ENCODE data around the gene ZBTB4. TPM values are rescaled to one million over a fixed set of nuclear protein-coding genes. Genes with fewer than 3 reads are reported as not detected.
"Not testable (repeated sequence)": the region's sequence is repeated elsewhere in the genome, so short reads cannot be mapped to it uniquely, and the experiment has no call there.

Gene ZBTB4
- polyA plus RNA-seq, 1 donor from 2014 or later: 8.0 TPM

DNA sequence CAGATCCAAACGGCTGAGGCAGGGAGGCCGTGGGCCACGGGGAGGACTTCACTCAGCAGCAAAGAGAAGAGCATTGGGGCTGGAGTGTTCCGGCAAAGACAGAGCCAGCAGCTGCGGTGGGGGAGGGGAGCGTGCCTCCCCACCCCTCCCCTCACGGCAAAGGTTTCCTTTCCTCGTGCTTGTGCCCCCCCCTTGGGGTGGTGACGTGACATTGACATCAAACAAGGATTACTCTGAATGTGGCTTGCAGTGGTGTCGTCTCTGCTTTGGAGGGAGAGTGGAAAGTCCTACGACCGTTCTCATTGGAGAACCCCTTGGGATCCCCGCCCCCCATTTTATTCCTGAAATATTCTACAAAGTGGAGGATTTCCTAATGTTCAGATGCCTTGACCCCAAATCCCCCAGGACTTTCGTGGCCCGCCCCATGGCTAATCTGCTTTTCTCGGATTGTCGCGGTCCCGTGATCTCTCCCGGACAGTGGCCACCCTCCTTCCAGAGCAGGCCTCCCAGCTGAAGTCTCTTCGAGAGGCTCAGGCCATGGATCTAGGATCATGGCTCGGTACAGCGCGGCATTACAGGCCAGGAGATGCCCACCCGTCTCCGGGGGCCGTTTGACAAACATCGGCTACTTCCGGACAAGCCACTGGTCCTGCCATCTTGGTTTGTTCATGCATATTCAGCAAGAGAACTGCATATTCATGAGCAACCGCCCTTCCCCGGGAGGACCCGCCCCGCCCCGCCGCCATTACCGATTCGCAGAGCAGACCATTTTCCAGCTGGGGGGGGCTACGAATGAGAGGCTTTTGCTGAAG is 4.0 kb upstream of the ZBTB4 start:
- TF ChIP-seq, protein P1, sequence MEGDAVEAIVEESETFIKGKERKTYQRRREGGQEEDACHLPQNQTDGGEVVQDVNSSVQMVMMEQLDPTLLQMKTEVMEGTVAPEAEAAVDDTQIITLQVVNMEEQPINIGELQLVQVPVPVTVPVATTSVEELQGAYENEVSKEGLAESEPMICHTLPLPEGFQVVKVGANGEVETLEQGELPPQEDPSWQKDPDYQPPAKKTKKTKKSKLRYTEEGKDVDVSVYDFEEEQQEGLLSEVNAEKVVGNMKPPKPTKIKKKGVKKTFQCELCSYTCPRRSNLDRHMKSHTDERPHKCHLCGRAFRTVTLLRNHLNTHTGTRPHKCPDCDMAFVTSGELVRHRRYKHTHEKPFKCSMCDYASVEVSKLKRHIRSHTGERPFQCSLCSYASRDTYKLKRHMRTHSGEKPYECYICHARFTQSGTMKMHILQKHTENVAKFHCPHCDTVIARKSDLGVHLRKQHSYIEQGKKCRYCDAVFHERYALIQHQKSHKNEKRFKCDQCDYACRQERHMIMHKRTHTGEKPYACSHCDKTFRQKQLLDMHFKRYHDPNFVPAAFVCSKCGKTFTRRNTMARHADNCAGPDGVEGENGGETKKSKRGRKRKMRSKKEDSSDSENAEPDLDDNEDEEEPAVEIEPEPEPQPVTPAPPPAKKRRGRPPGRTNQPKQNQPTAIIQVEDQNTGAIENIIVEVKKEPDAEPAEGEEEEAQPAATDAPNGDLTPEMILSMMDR (IDR thresholded peaks at IDR 0.05; ENCODE audit: poor library complexity, severe bottlenecking): no peak
- TF ChIP-seq POLR2AphosphoS5 (IDR thresholded peaks at IDR 0.05) (peak; percentile 33), TAF1 (IDR thresholded peaks at IDR 0.05; ENCODE audit: low read depth) (peak; percentile 71), MXI1 (conservative IDR thresholded peaks at IDR 0.05; ENCODE audit: poor library complexity, severe bottlenecking) (no peak)
- TF ChIP-seq, protein P2, sequence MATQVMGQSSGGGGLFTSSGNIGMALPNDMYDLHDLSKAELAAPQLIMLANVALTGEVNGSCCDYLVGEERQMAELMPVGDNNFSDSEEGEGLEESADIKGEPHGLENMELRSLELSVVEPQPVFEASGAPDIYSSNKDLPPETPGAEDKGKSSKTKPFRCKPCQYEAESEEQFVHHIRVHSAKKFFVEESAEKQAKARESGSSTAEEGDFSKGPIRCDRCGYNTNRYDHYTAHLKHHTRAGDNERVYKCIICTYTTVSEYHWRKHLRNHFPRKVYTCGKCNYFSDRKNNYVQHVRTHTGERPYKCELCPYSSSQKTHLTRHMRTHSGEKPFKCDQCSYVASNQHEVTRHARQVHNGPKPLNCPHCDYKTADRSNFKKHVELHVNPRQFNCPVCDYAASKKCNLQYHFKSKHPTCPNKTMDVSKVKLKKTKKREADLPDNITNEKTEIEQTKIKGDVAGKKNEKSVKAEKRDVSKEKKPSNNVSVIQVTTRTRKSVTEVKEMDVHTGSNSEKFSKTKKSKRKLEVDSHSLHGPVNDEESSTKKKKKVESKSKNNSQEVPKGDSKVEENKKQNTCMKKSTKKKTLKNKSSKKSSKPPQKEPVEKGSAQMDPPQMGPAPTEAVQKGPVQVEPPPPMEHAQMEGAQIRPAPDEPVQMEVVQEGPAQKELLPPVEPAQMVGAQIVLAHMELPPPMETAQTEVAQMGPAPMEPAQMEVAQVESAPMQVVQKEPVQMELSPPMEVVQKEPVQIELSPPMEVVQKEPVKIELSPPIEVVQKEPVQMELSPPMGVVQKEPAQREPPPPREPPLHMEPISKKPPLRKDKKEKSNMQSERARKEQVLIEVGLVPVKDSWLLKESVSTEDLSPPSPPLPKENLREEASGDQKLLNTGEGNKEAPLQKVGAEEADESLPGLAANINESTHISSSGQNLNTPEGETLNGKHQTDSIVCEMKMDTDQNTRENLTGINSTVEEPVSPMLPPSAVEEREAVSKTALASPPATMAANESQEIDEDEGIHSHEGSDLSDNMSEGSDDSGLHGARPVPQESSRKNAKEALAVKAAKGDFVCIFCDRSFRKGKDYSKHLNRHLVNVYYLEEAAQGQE (IDR thresholded peaks at IDR 0.05; ENCODE audit: borderline replicate concordance): peak; percentile 82
- Histone ChIP-seq H3K27ac (ENCODE audit: low read length) (peak overlapping the region; percentile 100), H4K20me1 (ENCODE audit: insufficient read depth) (no peaks in the 10 kb centered on the region), H3K27me3 (ENCODE audit: insufficient read depth, low read depth, low read length) (no peaks in the 10 kb centered on the region), H3K4me2 (ENCODE audit: low read length) (peak overlapping the region; percentile 98), H2AFZ (ENCODE audit: low read depth, low read length) (peak overlapping the region; percentile 91), H3K9me3 (ENCODE audit: low read length) (no peaks in the 10 kb centered on the region), H3F3A (ENCODE audit: insufficient read depth, low read length, poor library complexity, severe bottlenecking) (no peaks in the 10 kb centered on the region), H3K79me2 (replicated peaks; ENCODE audit: insufficient read depth, low read length) (peaks cover 50% of the 10 kb centered on the region), H3K36me3 (ENCODE audit: insufficient read depth, low read length) (no peaks in the 10 kb centered on the region), H3K4me3 (ENCODE audit: low read length) (peak overlapping the region; percentile 96), H3K9ac (ENCODE audit: low read length) (peak overlapping the region; percentile 98), H3K9me2 (ENCODE audit: insufficient read depth, low read length) (no peaks in the 10 kb centered on the region)

DNA sequence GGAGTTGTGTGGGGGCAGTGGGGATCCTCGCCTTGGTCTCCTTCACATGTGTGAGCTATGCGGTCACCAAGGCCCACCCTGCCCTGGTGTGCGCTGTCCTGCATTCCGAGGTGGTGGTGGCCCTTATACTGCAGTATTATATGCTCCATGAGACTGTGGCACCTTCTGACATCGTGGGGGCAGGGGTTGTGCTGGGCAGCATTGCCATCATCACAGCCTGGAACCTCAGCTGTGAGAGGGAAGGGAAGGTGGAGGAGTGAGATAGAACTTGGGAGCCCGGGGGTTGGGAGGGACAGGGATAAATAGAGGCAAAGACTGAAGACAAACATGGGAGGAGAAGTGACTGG is 3.3 kb upstream of the ZBTB4 start:
- H3K9ac ChIP-seq (ENCODE audit: low read length): peak overlapping the region; percentile 98
- not testable (repeated sequence) for H3K9me3 ChIP-seq (ENCODE audit: low read length); H3K36me3 ChIP-seq (ENCODE audit: insufficient read depth, low read length); H3K4me2 ChIP-seq (ENCODE audit: low read length); H3K27me3 ChIP-seq (ENCODE audit: insufficient read depth, low read depth, low read length); H4K20me1 ChIP-seq (ENCODE audit: insufficient read depth); H2AFZ ChIP-seq (ENCODE audit: low read depth, low read length); H3F3A ChIP-seq (ENCODE audit: insufficient read depth, low read length, poor library complexity, severe bottlenecking); H3K9me2 ChIP-seq (ENCODE audit: insufficient read depth, low read length)
- peaks cover 53% of the 10 kb centered on the region for H3K79me2 ChIP-seq (replicated peaks; ENCODE audit: insufficient read depth, low read length)
- H3K4me3 ChIP-seq (ENCODE audit: low read length): peak overlapping the region; percentile 96
- peak overlapping the region; percentile 100 for H3K27ac ChIP-seq (ENCODE audit: low read length)

DNA sequence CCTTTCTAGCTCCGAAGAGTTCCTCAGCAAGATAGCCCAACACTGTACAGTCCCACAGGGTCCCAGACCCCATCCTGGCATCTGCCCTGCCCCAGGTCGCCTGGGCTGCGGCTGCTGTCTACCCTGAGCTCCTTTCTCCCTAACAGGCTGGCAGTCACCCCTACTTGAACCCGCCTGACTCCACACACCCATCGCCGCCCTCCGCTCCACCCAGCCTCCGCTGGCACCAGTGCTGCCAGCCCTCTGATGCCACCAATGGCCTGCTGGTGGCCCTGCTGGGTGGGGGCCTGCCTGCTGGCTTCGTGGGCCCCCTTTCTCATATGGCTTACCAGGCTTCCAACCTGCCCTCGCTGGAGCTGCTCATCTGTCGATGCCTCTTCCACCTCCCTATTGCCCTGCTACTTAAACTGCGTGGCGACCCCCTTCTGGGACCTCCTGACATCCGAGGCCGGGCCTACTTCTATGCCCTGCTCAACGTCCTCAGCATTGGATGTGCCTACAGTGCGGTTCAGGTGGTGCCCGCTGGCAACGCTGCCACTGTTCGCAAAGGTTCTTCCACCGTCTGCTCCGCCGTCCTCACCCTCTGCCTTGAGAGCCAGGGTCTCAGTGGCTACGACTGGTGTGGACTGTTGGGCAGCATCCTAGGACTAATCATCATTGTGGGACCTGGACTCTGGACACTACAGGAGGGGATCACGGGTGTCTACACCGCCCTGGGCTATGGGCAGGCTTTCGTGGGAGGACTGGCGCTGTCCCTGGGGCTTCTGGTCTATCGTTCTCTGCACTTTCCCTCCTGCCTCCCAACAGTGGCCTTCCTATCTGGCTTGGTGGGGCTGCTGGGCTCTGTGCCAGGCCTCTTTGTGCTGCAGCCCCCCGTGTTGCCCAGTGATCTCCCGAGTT is 2.7 kb upstream of the ZBTB4 start:
- H3K4me2 ChIP-seq (ENCODE audit: low read length); H3K9me2 ChIP-seq (ENCODE audit: insufficient read depth, low read length); H3K27me3 ChIP-seq (ENCODE audit: insufficient read depth, low read depth, low read length); H4K20me1 ChIP-seq (ENCODE audit: insufficient read depth); H3K4me3 ChIP-seq (ENCODE audit: low read length); H3K36me3 ChIP-seq (ENCODE audit: insufficient read depth, low read length); H3K9me3 ChIP-seq (ENCODE audit: low read length); H2AFZ ChIP-seq (ENCODE audit: low read depth, low read length); H3F3A ChIP-seq (ENCODE audit: insufficient read depth, low read length, poor library complexity, severe bottlenecking): not testable (repeated sequence)
- H3K9ac ChIP-seq (ENCODE audit: low read length): peak overlapping the region; percentile 98
- H3K27ac ChIP-seq (ENCODE audit: low read length): peak overlapping the region; percentile 100
- peaks cover 53% of the 10 kb centered on the region for H3K79me2 ChIP-seq (replicated peaks; ENCODE audit: insufficient read depth, low read length)

DNA sequence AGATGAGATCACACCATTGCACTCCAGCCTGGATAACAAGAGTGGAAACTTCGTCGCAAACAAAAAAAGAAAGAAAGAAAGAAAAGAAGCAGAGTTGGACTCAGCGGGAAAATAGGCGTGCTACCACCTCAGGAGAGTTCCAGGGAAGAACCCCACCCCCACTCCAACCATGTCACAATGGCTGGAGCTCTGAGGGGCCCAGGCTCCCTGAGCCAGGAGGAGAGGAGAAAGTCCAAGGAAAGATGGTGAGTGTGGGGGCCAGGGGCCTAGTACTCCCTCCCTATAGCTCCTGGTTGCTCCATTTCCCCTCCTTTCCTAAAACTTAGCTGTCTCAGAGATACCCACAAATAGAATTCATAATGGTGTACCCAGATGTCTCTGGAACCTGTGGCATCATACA is 1.8 kb upstream of the ZBTB4 start, which contains the start of gene SLC35G6:
Gene SLC35G6, plus strand, starts transcription at position 172 of the 400 bp plus-strand sequence. Its CDS starts 71 bp downstream, at position 243.
- H3K9me3 ChIP-seq (ENCODE audit: low read length); H3K9me2 ChIP-seq (ENCODE audit: insufficient read depth, low read length); H4K20me1 ChIP-seq (ENCODE audit: insufficient read depth); H3K27me3 ChIP-seq (ENCODE audit: insufficient read depth, low read depth, low read length); H3K36me3 ChIP-seq (ENCODE audit: insufficient read depth, low read length); H3F3A ChIP-seq (ENCODE audit: insufficient read depth, low read length, poor library complexity, severe bottlenecking); H2AFZ ChIP-seq (ENCODE audit: low read depth, low read length): not testable (repeated sequence)
- Histone ChIP-seq H3K79me2 (replicated peaks; ENCODE audit: insufficient read depth, low read length) (peaks cover 53% of the 10 kb centered on the region), H3K4me2 (ENCODE audit: low read length) (peak within 1 kb of the TSS; percentile 87), H3K4me3 (ENCODE audit: low read length) (peak within 1 kb of the TSS; percentile 91), H3K9ac (ENCODE audit: low read length) (peak within 1 kb of the TSS; percentile 98), H3K27ac (ENCODE audit: low read length) (peak within 1 kb of the TSS; percentile 97)

Data from neural cell (in vitro differentiated cells).